Ectodermal cell (in vitro differentiated cells): ENCODE results near the gene SLC39A3.

ENCODE experiments used
- H3K27ac ChIP-seq: 2 replicates; pipeline ENCODE4 v1.7.0; 2013; ENCODE audit warnings: mild to moderate bottlenecking, low read depth, low read length; ENCODE audit not compliant: insufficient read depth, poor library complexity, severe bottlenecking
- H3K27me3 ChIP-seq: 2 replicates; pipeline ENCODE4 v1.7.0; 2013; ENCODE audit warnings: mild to moderate bottlenecking, low read length; ENCODE audit not compliant: insufficient read depth, control insufficient read depth, poor library complexity, severe bottlenecking
- H3K36me3 ChIP-seq: one replicate; pipeline ENCODE4 v1.7.0; 2013; ENCODE audit warnings: low read length; ENCODE audit not compliant: control insufficient read depth, insufficient read depth
- H3K4me1 ChIP-seq: one replicate; pipeline ENCODE4 v1.7.0; 2013; ENCODE audit warnings: low read length; ENCODE audit not compliant: control insufficient read depth, insufficient read depth
- H3K4me3 ChIP-seq: 2 replicates; pipeline ENCODE4 v1.7.0; 2013; ENCODE audit warnings: low read depth, low read length, control low read depth; ENCODE audit not compliant: insufficient read depth
- H3K9me3 ChIP-seq: 2 replicates; pipeline ENCODE4 v1.7.0; 2013; ENCODE audit warnings: mild to moderate bottlenecking, low read length, moderate library complexity; ENCODE audit not compliant: control insufficient read depth
- whole genome bisulfite sequencing, 2 experiments: methylation state at CpG; one replicate each; pipeline ENCODE4 v1.1.7; 2013; ENCODE audit warnings: missing lambda C conversion rate in 2 of 2; 5-methylcytosine and 5-hydroxymethylcytosine counted together

Gene SLC39A3

DNA sequence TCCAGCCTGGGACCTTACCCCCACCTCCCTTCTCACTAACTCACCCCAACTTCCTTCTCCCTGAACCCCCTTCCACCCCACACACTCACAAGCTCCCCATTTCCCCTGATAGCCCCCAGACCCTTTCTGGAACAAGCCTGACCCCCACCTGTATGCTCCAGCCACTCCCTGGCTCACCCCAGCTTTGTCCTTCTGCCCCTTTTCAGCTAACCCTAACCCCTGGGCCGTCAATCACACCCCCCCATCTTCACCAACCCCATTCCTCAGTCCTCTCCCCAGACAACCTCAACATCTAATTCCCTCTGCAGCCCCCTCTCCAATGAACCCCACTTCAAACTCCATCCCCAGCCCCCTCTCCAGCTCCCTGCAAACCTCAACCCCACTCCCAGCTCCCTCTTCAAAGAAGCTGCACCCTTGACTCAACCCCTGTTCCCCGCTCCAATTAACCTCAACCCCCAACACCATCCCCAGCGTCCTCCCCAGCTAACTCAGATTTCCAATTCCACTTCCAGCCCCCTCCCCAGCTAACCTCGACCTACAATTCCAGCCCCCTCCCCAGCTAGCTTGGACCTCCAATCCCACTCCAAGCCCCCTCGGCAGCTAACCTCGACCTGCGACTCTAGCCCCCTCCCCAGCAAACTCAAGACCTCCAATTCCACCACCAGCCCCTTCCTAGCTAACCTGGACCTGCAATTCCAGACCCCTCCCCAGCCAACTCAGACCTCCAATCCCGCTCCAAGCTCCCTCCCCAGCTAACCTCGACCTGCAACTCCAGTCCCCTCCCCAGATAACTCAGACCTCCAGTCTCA lies 38.3 kb downstream of the SLC39A3 start:
- Histone ChIP-seq H3K27ac (no peak overlapping the region), H3K4me3 (peak overlapping the region; percentile 65), H3K36me3 (no peaks in the 10 kb centered on the region), H3K4me1 (peaks cover 15% of the 10 kb centered on the region), H3K9me3 (no peaks in the 10 kb centered on the region), H3K27me3 (peaks cover 29% of the 10 kb centered on the region)
- 10% methylated on average over 9 of the region's 9 CpGs for WGBS, 2 experiments

GRCh38 chr19:2700660-2701360 lies 39.0 kb downstream of the SLC39A3 start:
- no peaks in the 10 kb centered on the region for H3K9me3 ChIP-seq
- WGBS, 2 experiments, result 34 to 37% methylated on average over 26 of the region's 26 CpGs
- no peak overlapping the region for H3K4me3 ChIP-seq
- H3K27me3 ChIP-seq, result peaks cover 29% of the 10 kb centered on the region
- no peak overlapping the region for H3K27ac ChIP-seq
- H3K36me3 ChIP-seq, result no peaks in the 10 kb centered on the region
- H3K4me1 ChIP-seq, result peaks cover 15% of the 10 kb centered on the region

DNA sequence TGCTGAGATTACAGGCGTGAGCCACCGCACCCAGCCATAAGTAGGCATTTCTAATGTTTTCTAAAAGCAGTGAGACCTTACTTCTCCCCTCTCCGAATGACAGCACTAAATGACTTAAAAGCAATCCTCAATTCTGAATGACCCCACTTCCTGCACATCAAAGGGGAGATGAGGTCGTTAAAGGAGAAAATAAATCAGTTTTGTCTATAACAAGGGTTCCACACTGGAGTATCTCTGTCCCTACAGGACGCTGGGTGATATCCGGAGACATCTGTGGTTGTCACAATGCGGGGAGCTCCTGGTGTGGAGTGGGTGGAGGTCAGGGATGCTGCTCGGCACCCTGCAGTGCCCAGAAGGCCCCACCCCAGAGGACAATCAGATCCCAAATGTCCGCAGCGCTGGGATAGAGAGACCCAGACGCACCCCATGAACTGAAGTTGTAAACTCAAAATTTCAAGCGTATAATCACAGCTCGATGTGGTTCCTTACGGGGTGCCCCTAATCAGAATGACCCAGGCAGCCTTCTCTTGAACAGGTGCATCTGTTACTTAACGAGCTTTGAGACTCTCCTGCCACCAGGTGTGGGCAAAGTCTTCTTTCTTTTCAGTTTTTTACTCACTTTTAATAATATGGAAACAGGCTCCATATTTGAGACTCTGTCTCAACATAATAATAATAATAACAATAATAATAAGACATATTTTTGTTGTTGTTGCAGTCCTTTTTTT lies 40.2 kb downstream of the SLC39A3 start:
- Histone ChIP-seq H3K27ac (no peak overlapping the region), H3K9me3 (no peaks in the 10 kb centered on the region), H3K4me1 (peaks cover 15% of the 10 kb centered on the region), H3K4me3 (no peak overlapping the region), H3K27me3 (peaks cover 29% of the 10 kb centered on the region), H3K36me3 (no peaks in the 10 kb centered on the region)
- WGBS, 2 experiments, result 91 to 92% methylated on average over 15 of the region's 15 CpGs

DNA sequence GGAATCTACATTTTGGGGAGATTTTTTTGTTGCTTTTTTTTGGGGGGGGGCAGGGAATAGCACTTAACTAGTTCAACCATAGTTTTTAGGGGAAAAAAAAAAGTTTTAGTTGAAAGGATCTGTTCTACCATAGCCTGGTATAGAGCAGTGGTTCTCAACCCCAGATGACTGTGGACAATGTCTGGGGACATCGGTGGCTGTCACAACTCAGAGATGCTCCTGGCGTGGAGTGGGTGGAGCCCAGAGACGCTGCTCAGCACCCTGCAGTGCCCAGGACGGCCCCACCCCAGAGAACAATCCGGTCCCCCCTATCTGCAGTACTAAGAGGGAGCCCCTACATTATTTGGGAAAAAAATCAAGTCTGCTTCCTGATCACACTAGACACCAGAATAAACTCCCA lies 45.6 kb downstream of the SLC39A3 start:
- Histone ChIP-seq H3K9me3 (no peaks in the 10 kb centered on the region), H3K36me3 (no peaks in the 10 kb centered on the region), H3K4me1 (no peaks in the 10 kb centered on the region), H3K27ac (no peak overlapping the region), H3K4me3 (no peak overlapping the region), H3K27me3 (no peaks in the 10 kb centered on the region)
- WGBS, 2 experiments, result 73 to 81% methylated on average over 5 of the region's 5 CpGs

DNA sequence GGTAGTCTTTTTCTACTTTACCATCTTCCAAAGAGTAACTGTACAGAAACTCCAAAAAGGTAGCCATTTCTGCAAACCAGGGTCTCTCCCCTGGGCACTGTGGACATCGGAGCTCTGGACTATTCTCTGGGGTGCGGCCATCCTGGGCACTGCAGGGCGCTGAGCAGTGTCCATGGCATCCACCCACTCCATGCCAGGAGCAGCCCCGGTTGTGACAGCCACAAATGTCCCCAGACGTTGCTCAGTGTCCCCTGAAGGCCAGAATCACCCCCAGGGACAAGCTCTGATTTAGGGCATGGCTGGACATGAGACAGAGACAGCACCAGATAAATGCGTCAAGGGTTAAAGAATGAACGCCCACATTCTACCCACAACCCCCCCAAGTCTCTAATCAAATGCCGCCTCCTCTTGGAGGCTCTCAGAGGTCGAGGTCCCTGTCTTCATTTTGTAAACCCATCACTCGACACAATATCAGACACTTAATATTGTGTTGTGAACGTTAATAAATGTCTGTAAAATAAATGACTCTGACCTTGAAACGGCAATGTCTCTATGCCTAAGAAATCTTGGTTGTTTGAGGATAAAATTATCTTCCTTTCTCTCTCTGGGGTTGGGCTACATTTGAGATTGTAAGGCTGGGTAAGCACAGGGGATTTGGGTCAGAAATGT lies 46.2 kb downstream of the SLC39A3 start:
- Histone ChIP-seq H3K36me3 (no peaks in the 10 kb centered on the region), H3K27me3 (no peaks in the 10 kb centered on the region), H3K4me3 (no peak overlapping the region), H3K9me3 (no peaks in the 10 kb centered on the region), H3K27ac (no peak overlapping the region), H3K4me1 (no peaks in the 10 kb centered on the region)
- 84 to 86% methylated on average over 11 of the region's 12 CpGs for WGBS, 2 experiments

DNA sequence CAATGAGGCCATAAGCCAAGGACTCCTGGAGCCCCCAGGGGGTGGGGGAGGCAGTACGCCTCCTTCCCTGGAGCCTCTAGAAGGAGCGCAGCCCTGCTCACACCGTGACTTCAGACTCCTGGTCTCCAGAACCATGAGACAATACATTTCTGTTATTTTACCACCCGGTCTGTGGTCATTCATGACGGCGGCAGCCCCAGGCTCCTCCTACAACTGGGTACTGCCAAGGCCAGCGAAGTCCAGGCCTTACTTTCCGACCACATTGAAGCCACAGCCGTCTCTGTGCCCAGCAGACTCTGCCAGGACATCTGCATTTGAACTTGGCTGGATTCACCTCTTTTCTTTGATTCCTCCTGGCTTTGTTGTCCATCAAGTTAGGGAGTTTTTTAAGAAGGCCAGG lies 47.9 kb downstream of the SLC39A3 start:
- Histone ChIP-seq H3K27ac (no peak overlapping the region), H3K9me3 (no peaks in the 10 kb centered on the region), H3K27me3 (no peaks in the 10 kb centered on the region), H3K4me1 (no peaks in the 10 kb centered on the region), H3K36me3 (no peaks in the 10 kb centered on the region), H3K4me3 (no peak overlapping the region)
- WGBS, 2 experiments, result 91 to 92% methylated on average over 9 of the region's 9 CpGs

DNA sequence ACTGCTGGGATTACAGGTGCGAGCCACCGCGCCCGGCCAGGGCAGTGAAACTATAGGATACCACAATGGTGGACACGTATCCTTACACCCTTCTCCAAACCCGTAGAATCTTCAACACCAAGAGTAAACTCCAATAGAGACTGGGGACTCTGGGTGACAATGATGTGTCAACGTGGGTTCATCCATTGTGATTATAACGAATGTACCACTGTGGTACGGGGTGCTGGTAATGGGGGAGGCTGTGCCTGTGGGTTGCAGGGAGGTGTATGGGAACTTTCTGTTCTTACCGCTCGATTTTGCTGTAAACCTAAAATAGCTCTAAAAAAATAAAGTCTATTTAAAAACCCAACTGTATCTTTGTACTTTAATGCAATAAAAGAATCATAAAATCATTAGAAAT lies 49.0 kb downstream of the SLC39A3 start:
- Histone ChIP-seq H3K36me3 (no peaks in the 10 kb centered on the region), H3K4me3 (no peak overlapping the region), H3K27ac (no peak overlapping the region), H3K4me1 (no peaks in the 10 kb centered on the region), H3K27me3 (no peaks in the 10 kb centered on the region), H3K9me3 (no peaks in the 10 kb centered on the region)
- WGBS, 2 experiments, result 88 to 92% methylated on average over 9 to 11 of the region's 11 CpGs

- Histone ChIP-seq H3K9me3 (no peaks in the 10 kb centered on the region), H3K27me3 (no peaks in the 10 kb centered on the region), H3K27ac (no peak overlapping the region), H3K36me3 (no peaks in the 10 kb centered on the region), H3K4me1 (no peaks in the 10 kb centered on the region), H3K4me3 (no peak overlapping the region)
- WGBS, 2 experiments, result 90 to 94% methylated on average over 17 of the region's 17 CpGs
Observed at GRCh38 chr19:2686360-2686759, 53.5 kb downstream of the SLC39A3 start.

GRCh38 chr19:2685204-2685704 lies 54.6 kb downstream of the SLC39A3 start:
- Histone ChIP-seq H3K36me3 (no peaks in the 10 kb centered on the region), H3K9me3 (no peaks in the 10 kb centered on the region), H3K27me3 (no peaks in the 10 kb centered on the region), H3K27ac (peak overlapping the region; percentile 26), H3K4me3 (no peak overlapping the region), H3K4me1 (no peaks in the 10 kb centered on the region)
- 91 to 92% methylated on average over 6 of the region's 6 CpGs for WGBS, 2 experiments
